Amniotic stem cell (primary cell): ENCODE results near the gene MYL3.

Source experiments
- DNase-seq: peaks from one replicate; lab custom pipeline; 2025; lab: John Stamatoyannopoulos, UW

MYL3 gene

DNA sequence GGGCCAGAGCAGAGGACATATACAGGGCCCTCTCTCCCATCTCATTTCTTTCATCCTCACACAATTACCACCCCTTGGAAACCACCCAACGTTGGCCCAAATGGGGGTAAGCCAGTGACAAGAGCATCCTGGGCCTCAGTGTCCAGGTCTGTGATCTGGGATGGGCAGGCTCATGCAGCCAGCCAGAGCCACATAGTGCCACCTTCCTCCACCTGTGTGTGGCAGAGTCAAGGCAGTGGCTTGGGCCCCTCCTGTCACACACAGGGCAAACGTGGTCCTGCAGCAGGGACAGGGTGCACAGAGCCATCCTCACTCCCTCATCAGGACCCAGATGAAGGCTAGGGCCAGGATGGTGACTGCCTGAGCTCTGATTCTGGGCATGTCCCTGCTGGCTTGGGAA is 2.3 kb upstream of the MYL3 start:
- no peak for DNase-seq

DNA sequence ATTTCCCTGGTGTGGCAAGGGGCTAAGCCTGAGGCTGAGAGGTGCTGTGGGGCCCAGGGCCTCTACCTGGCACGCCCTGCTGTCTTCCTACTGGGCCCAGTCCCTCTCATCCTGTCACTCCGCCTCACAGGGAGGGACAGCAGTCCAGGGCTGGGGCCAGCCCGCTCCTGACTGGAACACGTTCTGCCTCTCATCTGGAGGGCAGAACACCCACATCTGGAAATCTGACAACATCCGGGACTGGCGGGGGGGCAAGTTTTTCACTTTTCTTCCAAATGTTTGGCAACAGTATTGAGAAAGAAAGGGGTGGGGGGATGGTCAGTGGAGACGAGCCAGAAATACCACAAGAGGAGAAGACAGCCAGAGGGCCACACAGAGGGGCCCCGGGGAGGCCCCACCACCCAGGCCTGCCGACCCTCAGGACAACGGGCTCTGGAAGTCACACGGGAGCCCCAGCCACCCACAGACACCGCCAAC is 1.8 kb upstream of the MYL3 start:
- DNase-seq, result no peak

DNA sequence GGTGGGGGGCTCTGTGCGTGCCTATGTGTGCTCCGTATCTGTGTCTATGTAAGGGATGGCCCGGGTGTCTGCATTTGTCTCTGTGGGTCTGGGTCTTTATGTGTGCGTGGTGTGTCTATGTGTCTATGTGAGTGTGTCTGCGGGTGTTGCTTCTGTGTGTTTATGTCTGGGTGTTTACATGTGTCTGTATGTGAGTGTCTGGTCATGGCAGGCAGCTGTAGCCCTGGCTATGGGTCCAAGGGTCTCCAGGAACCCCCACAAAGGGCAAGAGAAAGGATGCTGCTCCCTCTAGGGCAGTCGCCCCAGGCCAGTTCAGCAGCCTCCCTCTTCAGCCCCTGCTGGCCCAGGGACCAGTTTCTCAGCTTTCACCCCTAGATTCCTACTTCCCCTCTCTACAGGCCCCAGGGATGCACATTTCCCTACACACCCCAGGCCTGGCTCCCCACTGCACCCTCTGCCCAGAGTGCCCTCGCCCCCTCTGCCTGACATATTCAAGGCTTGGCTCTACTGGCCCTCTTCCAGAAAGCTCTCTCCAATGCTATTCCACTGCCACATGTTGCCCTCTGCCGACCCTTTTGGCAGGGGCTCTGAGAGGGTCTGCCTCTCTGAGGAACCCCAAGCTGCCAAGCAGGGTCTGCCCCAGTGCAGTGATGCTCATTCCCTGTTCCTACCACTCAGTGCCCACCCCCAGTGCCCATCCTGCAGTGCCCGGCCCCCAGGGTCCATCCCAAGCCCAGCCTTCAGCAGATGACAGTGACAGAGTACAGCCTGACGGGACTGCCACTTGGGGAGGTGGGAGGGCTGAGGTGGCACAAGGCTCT is 1.0 kb upstream of the MYL3 start:
- DNase-seq, result no peak

DNA sequence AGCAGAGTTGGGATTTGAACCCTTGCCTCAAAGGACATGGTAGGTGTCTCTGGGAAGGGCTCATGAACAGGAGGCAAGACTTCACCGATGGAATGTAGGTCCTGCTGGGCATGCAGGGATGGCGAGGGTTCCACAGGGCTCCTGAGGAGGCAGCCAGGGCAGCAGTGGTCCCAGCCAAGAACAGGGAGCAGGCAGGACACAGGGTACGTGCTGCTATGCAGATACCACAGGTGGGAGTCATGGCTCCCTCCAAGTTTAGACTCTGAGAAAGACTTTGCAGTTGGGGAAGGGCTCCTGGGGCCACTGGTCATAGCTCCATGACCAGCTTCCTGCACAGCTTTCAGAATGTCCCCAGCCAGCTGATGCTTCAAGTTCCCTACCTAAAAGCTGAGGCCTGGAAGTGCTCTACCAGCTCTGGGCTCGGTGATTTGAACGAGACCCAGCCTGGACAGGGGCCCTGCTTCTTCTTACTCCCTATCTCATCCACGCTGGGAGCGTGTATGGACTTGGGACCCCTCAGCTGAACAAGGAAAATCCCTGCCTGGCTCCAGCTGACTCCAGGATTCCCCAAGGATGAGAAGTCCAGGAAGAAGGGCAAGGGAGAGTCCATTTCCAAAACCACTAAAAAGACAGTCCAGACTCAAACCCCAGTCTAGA is 747 bp downstream of the MYL3 start:
- DNase-seq, result no peak

DNA sequence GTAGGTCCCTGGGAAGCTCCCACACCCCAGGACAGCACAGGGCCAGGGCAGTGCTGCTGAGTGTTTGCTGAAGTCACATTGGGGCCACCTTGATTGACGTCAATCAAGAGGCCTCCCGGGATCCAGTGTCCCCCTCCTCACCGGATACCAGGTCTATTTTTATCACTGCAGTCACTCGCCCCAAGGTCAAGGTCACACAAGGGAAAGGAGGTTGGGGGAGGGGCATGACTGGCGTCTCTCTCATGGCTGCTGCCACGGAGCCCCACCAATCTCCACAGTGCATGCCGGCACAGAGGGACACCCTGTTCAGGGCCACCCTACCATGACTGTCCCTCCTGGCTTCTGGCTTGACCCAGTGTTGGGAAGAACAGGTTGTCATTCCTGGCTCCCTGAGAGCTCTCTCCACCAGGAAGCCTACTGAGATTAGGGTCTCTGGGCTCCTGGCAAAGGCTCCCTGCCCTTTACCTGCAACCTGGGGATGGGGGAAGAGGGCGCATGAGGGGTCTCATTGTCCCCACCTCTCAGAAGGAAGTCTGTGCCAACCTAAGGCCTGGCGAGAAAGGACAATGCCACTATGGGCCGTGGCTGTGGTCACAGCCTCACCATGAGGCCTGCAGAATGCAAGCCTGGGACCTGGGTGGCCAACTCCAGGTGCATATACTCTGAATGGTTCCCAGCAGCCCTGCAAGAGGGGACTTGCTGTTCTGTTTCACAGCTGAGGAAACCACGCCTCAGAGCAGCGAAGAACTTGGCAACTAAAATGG is 1.5 kb downstream of the MYL3 start:
- no peak for DNase-seq

DNA sequence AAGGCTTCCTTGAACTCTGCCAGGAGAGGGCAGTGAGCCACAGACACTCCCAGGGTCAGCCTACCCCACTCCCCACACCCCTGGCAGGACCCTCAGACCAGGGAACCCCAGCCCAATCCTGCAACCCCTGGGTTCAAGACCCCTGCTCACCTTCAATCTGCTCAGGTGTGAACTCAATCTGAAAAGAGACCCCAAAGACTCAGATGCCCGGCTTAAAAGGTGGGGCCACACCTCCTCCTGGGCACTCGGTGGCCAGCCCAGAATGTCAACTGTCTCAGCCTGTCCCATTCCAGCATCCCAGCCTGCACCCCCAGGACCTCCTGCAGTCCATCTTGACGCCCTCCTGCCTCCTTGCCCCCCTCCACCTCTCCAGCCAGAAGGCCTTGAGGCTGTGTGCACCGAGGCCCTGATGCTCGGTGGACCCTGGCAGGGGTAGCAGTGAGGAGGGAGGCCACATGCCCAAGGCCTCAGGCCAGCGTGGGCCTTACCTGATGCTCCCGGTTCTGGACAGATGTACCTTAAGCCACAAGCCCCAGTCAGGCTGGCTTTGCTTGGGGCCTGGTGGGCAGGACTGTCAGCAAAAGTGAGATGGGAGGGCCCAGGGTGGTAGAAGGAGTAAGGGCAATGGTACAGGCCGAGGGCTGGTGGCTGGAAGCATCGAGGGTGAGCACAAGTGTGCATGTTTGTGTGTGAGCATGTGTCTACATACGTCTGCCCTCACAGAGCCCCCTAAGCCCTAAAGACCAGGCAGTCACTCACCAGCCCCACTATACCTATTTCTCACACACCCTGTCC is 2.2 kb downstream of the MYL3 start:
- no peak for DNase-seq

DNA sequence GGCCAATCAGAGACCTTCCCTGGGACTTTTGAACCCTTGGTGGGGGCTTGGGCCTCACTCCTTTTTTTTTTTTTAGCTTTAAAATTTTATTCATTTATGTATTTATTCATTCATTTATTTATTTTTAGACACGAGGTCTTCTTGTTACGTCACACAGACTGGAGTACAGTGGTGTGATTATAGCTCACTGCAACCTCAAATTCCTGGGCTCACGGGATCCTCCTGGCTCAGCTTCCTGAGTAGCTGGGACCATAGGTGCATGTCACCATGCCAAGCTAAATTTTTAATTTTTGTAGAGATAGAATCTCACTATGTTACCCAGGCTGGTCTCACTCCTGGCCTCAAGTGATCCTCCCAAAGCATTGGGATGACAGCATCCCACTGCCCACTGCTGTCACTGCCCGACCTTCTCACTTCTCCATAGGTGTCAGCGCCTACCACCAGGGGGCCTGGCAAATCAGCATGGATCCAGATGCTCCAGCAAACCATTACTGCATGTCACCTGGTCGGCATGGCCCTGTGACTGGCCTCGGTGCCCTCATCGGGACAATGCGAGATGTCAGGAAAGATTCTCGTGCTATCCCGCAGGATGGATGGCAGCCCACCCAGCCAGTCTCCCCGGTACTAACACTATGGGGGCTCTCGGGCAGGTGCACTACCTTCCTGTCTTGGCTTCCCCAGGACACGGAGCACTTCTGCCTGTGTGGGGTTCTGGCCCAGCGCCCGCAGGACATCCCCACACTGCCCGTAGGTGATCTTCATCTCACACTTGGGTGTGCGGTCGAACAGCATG is 3.0 kb downstream of the MYL3 start:
- DNase-seq, result no peak

DNA sequence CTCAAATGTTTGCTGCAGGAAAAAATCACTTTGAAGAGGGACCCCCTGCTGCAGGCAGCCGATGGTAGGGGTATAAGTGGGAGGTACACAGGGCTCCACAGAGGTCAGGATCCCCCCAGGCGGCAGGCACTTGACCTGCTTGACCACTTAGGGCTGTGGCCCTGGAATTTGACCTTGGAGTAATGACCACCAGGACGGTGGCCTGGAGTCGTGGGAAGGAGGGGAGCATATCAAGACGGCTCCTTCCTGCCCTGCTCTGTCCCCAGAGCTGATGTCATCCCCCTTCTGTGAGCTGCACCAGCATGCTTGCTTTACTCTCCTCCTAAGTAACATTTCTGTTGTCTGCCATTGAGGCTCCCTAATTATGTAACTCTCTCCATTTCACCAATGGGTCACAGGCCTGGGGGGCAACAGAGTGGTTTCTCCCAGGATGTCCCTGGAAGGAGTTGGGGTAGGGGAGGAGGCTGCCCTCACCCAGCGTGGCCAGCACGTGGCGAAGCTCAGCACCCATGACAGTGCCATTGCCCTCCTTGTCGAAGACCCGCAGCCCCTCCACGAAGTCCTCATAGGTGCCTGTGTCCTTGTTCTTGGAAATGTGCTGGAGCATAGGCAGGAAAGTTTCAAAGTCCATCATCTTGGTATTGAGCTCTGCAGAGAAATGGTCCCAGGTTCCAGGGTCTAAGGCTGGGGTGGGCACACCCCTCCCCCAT is 4.1 kb downstream of the MYL3 start:
- DNase-seq, result no peak

DNA sequence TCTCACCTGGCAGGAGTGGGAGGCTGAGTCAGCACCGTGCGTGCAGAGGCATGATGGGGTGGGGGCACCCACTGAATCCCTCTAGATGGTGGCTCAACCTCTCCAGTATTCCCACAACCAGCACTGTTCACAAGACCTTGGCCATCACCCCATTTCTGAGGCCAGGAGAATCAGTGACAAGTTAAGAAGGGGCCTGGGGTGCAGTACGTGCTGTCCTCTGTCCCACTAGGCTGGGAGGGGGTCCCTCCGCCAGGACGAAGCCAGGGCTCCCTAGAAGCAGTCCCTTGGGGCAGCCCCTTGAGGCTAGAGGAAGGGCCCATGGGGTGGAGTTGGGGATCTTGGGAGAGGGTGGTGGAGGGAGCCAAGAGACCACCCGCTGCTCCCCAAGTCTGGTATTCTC is 4.8 kb downstream of the MYL3 start:
- no peak for DNase-seq

DNA sequence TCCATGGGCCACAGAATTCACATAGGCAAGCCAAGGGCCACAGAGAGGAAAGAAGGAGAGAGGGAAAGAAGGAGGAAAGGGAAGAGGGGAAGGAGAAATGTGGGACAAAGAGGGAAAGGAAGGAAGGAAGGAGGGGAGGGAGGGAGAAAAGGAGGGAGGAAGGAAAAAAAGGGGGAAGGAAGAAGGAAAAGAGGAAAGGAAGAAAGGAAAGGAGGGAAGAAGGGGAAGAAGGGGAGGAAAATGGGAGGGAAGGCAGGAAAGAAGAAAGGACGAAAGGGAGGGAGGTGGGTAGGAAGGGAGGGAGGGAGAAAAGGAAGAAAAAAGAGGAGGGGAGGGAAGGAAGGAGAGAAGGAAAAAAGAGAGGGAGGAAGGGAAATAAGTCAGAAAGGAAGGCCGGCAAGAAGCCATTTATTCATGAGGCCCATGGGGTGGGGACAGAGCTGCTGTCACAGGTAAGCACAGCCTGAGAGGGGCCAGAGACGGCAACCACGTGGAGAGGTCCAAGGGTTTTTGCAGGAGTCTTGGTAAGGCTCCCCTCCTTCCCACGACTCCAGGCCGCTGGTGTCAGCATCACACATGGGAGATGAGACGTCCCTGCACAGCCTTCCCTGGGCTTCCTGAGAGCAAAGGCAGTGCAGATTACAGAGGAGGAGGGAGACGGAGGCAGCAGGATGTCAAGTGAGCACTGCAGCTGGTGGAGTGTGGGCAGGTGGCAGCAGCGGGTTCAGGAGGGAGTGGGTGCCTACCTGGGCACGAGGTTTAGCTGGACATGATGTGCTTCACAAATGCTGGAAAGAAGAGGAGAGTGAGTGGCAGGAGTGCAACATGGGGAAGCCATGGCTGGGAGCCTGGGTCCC is 5.5 kb downstream of the MYL3 start:
- no peak for DNase-seq

DNA sequence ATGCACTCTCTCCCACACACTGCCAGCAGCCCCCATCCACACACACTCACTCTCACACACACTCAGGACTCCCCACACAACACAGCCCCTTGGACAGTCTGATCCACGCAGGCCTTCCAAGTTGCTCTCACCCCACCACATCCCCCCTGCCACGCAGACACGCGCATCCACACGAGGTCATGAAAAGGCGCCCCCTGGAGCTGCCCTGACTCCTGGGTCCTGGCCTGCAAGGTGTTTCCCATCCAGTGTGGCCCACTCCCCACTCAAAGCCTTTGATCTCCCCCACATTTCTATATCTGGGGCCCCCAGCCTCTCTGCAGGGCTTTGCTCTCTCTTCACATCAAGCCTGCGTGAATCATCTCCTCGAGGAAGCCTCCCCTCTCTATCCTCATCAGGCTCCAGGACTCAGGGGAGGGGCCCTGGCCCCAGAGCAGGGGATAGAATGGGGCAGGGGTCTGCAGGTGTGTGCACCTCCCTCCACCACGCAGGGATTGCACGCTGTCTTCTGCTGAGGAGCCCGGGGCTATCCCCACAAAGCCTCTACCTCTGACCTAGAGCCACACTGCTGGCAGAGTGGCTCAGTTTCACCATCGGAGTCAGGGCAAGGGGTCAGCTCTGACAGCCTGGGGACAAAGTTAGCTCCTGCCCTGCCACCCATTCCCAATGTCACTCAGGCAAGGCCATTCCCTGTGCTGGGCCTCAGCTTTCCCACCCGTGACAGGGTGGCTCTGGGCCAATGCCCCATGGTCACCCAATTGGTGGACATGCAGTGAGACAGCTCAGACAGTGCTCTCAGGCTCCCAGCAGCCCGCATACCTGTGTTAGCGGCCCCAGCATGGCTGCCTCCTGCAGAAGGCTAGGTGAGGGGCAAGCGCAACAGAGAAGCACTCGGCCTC is 6.4 kb downstream of the MYL3 start:
- no peak for DNase-seq

DNA sequence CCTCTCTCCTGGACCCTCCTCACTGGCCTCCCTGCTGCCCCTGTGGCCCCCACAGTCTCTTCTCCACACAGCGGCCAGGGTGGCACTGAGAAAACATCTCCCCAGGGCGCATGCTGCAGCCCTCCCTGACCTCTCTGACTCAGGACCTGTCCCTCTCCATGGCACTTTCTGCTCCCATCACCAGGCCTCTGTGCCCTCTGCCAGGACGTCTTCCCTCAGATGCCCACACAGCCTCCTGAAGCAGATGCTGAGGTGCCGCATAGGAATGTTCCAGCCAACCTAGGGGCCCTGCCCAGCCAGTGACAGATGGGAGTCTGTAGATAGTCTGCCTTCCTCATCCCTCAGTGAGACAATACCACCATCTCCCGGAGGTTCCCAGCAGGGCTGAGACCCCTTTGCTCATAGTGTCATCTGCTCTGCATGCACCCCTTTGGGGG is 8.7 kb downstream of the MYL3 start:
- DNase-seq, result no peak

DNA sequence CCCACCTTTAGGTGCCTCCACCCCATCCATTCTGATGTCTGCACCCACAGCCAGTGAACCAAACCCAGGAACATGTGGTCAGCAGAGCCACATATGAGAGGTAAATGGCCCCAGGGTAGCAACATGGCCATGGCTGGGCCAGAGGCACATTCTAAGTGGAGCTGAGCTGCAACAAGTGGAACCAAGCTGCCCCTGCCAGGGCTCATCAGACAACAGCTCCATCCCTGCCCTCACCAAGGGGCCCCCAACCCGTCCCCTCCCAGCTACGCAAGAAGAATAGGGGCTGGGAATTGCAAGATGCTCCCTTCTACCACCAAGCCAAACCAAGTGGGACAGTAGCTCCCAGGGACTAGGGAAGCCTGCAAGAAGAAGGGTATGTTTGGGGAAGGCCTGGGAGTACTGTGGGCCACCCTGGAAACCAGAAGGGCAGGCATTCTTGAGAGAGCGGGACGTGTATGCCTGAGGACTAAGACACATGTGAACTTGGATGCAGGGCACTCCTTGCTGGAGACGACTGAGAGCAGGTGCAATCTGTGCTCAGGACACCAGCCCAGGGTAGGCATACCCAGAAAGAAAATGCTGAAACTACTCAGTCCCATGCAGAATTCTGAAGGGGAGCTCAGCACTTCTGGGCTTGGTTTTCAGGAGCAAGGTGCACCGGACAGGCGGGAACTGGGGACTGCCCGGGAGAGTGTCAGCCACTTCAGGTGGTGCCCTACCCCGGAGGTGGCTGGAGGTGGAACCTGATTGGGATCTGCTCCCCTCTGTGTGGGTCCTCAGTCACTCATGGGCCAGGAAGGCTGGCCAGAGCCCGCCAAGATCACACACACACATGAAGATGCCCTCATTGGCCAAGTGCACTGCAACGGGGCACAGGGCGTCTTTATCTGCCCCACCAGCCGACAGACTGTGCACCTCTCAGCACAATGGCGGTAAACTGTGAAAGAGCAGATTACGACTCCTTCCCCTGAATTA is 9.5 kb downstream of the MYL3 start:
- no peak for DNase-seq

DNA sequence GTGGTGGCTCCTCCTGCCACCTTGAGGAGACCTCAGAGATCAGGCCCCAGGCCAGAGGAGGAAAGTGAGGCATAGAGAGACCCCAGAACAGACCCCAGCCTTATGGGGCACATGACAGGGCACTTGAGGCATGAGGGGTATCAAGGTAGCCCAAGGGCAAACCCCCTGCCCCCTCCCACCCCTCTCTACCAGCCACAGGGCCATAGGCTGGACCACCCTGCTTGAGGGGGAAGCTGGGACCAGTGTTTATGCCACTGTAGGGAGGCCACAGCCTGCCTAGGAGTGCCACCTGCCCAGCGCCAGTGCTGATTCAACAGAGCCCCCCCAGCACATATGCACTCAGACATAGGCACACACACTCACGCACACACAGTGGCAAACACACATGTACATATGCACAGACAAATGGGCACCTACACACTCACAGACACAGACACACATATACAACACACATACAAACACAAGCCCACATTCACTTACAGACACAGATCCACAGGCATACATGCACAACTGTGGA is 10.3 kb downstream of the MYL3 start:
- DNase-seq, result no peak

DNA sequence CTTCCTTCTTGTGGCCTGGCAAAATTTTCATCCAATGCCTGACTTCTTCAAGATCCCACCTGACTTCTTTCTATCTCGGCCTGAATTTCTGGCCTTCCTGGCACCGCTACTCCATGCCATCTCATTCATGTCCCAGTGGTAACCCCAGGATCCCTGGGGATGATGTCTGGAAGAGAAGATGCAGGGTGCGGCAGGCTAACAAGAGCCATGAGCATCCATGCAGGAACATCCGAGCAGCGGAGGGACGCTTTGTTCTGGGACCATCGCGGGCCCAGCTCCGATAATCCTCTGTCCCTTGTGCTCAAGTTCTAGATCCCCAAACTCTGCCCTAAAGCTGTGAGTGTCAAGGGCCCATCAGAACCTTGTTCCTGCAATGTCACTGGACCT is 10.9 kb downstream of the MYL3 start:
- DNase-seq, result no peak

DNA sequence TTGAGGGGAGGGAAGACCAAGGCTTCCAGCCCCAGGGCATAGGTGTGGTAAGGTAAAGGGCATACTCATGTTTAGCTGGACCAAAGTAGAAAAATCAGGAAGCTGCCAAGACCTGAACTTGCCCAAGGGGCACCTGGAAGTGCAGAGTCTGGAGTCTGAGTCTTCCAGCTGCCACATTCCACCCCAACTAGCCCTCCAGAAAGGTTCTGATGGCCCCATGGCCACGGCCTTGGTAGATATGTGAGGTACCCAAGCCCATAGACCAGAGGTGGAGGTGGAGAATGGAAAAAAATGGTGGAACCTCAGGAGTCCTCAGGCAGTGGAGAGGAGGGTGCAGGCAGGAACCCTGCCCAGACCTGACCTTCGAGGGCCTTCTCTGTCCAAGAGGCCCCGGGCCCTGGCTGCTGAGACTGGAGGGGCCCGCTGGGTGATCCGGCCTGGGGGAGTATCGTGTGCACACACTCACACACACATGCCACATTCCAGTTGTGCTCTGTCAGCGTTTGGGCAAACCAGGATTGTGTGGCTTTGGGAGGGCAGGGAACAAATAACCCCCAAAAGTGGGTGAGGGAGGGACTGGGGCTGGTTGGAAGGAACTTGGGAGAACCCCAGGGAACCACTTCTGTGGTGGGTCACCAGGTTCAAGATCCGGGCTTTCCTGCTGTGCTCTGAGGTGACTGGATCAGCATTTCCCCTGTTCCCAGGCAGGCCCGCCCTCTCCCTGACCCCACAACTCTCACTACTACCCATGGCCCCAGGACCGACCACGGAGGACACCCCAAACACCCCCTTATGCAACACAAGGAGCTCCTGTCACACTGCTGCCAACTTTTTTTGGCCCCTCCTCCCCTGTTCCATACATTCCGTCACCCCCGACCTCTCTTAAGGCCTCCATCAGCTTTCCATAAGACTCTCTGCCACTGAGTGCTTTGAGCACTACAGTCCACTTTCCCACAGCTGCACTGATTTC is 11.6 kb downstream of the MYL3 start:
- DNase-seq, result no peak
